ENCODE results near the gene ANTXR1.

DNA sequence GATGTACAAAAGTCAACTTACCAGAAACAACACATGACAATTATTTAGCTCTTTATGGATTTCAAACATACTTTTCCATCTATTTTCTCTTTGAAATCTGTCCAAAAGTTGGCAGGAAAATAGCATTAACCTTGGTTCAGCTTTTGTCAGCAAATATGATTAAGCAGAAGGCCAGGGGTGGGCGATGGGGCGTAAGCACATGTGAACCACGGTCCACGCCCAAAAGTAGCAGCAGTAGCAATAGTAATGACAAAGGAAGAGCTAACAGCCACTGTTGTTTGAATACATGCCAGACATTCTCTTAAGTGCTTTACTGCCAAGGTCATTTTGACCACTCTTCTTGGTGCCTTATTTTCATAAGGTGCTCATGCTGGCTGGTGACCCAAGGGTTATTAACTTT is 73.5 kb downstream of the ANTXR1 start:
- TF ChIP-seq EP300 (IDR thresholded peaks at IDR 0.05; ENCODE audit: low read depth) (no peak), POLR2A (IDR thresholded peaks at IDR 0.05) (no peak), POLR2AphosphoS5 (IDR thresholded peaks at IDR 0.05) (no peak)
- TF ChIP-seq, protein P1, sequence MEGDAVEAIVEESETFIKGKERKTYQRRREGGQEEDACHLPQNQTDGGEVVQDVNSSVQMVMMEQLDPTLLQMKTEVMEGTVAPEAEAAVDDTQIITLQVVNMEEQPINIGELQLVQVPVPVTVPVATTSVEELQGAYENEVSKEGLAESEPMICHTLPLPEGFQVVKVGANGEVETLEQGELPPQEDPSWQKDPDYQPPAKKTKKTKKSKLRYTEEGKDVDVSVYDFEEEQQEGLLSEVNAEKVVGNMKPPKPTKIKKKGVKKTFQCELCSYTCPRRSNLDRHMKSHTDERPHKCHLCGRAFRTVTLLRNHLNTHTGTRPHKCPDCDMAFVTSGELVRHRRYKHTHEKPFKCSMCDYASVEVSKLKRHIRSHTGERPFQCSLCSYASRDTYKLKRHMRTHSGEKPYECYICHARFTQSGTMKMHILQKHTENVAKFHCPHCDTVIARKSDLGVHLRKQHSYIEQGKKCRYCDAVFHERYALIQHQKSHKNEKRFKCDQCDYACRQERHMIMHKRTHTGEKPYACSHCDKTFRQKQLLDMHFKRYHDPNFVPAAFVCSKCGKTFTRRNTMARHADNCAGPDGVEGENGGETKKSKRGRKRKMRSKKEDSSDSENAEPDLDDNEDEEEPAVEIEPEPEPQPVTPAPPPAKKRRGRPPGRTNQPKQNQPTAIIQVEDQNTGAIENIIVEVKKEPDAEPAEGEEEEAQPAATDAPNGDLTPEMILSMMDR (IDR thresholded peaks at IDR 0.05), result no peak
